ENCODE results near the gene GIN1.

GIN1 gene

GRCh38 chr5:103108086-103108485 is 11.9 kb downstream of the GIN1 start:
- Histone ChIP-seq H3K4me2 (ENCODE audit: low read depth, low read length) (no peak overlapping the region), H3K9me2 (replicated peaks; ENCODE audit: insufficient read depth, low read length) (no peaks in the 10 kb centered on the region), H3K4me3 (ENCODE audit: low read length) (no peak overlapping the region), H3K4me1 (ENCODE audit: low read length) (no peaks in the 10 kb centered on the region), H4K20me1 (ENCODE audit: insufficient read depth, low read length) (no peaks in the 10 kb centered on the region), H2AFZ (ENCODE audit: low read length) (no peak overlapping the region), H3K27me3 (replicated peaks; ENCODE audit: insufficient read depth, low read length) (no peaks in the 10 kb centered on the region), H3K9ac (ENCODE audit: low read length) (no peak overlapping the region), H3K9me3 (replicated peaks; ENCODE audit: insufficient read depth, low read length) (no peaks in the 10 kb centered on the region), H3K27ac (ENCODE audit: low read length) (no peak overlapping the region), H3K79me2 (ENCODE audit: low read length) (no peaks in the 10 kb centered on the region), H3F3A (ENCODE audit: insufficient read depth, low read length) (no peaks in the 10 kb centered on the region), H3K36me3 (replicated peaks; ENCODE audit: insufficient read depth, low read length) (no peaks in the 10 kb centered on the region; the same call in 1 of the 2 replicates)
- no peak for TF ChIP-seq CTCF (IDR thresholded peaks at IDR 0.05; ENCODE audit: low read length)
- TF ChIP-seq EZH2phosphoT487 (IDR thresholded peaks at IDR 0.05; ENCODE audit: low read length): no peak
- TF ChIP-seq EZH2 (optimal IDR thresholded peaks at IDR 0.05; ENCODE audit: low read depth, low read length): no peak
- no peak for DNase-seq

DNA sequence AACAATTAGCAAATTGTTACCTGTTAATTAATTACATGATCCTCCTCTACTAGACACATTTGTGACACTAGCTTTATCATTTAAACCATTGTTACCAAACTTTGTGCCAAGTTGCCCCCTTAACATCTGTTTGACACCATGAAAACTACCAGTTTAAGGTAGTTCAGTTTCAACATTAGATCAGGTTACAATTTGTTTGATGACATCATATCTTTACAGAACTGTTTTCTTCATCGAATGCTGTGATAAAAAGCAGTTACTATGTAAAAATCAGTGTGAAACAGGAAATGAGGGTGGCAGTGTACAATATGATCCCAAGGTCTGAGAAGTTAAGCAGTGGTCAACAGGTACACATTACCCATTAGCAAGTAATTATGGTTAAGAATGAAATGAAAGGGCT is 17.7 kb downstream of the GIN1 start:
- H3K9ac ChIP-seq (ENCODE audit: low read length): no peak overlapping the region
- H3K36me3 ChIP-seq (replicated peaks; ENCODE audit: insufficient read depth, low read length): no peaks in the 10 kb centered on the region; the same call in 1 of the 2 replicates
- TF ChIP-seq EZH2 (optimal IDR thresholded peaks at IDR 0.05; ENCODE audit: low read depth, low read length) (no peak), CTCF (IDR thresholded peaks at IDR 0.05; ENCODE audit: low read length) (no peak), EZH2phosphoT487 (IDR thresholded peaks at IDR 0.05; ENCODE audit: low read length) (no peak)
- H3K4me1 ChIP-seq (ENCODE audit: low read length): no peaks in the 10 kb centered on the region
- no peak for DNase-seq
- H3K4me2 ChIP-seq (ENCODE audit: low read depth, low read length): no peak overlapping the region
- H2AFZ ChIP-seq (ENCODE audit: low read length): no peak overlapping the region
- no peaks in the 10 kb centered on the region for H3F3A ChIP-seq (ENCODE audit: insufficient read depth, low read length)
- H3K9me2 ChIP-seq (replicated peaks; ENCODE audit: insufficient read depth, low read length): no peaks in the 10 kb centered on the region
- H4K20me1 ChIP-seq (ENCODE audit: insufficient read depth, low read length): no peaks in the 10 kb centered on the region
- no peaks in the 10 kb centered on the region for H3K9me3 ChIP-seq (replicated peaks; ENCODE audit: insufficient read depth, low read length)
- H3K4me3 ChIP-seq (ENCODE audit: low read length): no peak overlapping the region
- no peaks in the 10 kb centered on the region for H3K79me2 ChIP-seq (ENCODE audit: low read length)
- H3K27ac ChIP-seq (ENCODE audit: low read length): no peak overlapping the region
- no peaks in the 10 kb centered on the region for H3K27me3 ChIP-seq (replicated peaks; ENCODE audit: insufficient read depth, low read length)

GRCh38 chr5:103101079-103101750 is 18.7 kb downstream of the GIN1 start:
- Histone ChIP-seq H3K9me3 (replicated peaks; ENCODE audit: insufficient read depth, low read length) (no peaks in the 10 kb centered on the region), H3K9ac (ENCODE audit: low read length) (no peak overlapping the region), H3K36me3 (replicated peaks; ENCODE audit: insufficient read depth, low read length) (no peaks in the 10 kb centered on the region; the same call in 1 of the 2 replicates), H3K79me2 (ENCODE audit: low read length) (no peaks in the 10 kb centered on the region), H4K20me1 (ENCODE audit: insufficient read depth, low read length) (no peaks in the 10 kb centered on the region), H2AFZ (ENCODE audit: low read length) (no peak overlapping the region), H3K27me3 (replicated peaks; ENCODE audit: insufficient read depth, low read length) (no peaks in the 10 kb centered on the region), H3K27ac (ENCODE audit: low read length) (no peak overlapping the region), H3F3A (ENCODE audit: insufficient read depth, low read length) (no peaks in the 10 kb centered on the region), H3K4me1 (ENCODE audit: low read length) (no peaks in the 10 kb centered on the region), H3K4me2 (ENCODE audit: low read depth, low read length) (no peak overlapping the region), H3K4me3 (ENCODE audit: low read length) (no peak overlapping the region), H3K9me2 (replicated peaks; ENCODE audit: insufficient read depth, low read length) (no peaks in the 10 kb centered on the region)
- TF ChIP-seq EZH2phosphoT487 (IDR thresholded peaks at IDR 0.05; ENCODE audit: low read length) (no peak), CTCF (IDR thresholded peaks at IDR 0.05; ENCODE audit: low read length) (no peak), EZH2 (optimal IDR thresholded peaks at IDR 0.05; ENCODE audit: low read depth, low read length) (no peak)
- DNase-seq: no peak
